CD4-positive, alpha-beta T cell (primary cell): ENCODE measurements around the gene PROB1. TPM values are rescaled to one million over a fixed set of nuclear protein-coding genes. Genes with fewer than 3 reads are reported as not detected.

ENCODE experiments used
- ATAC-seq: fragments of 200-7000 bp; cut with Tn5 transposase; one replicate; pipeline ENCODE4 v1.10.0; 2022; ENCODE audit warnings: mild to moderate bottlenecking; ENCODE audit not compliant: poor library complexity
- CTCF ChIA-PET: fragments of 350-600 bp; sonication (Branson Sonifier 250); formaldehyde crosslinking; loops from one replicate; lab custom pipeline; 2021; ENCODE audit warnings: antibody characterized with exemption, inconsistent platforms; lab: Charles Lee
- POLR2A ChIA-PET: fragments of 350-600 bp; sonication (Branson Sonifier 250); formaldehyde crosslinking; loops from one replicate; lab custom pipeline; 2021; ENCODE audit warnings: antibody characterized with exemption, inconsistent platforms; lab: Charles Lee
- DNase-seq, 14 experiments: peaks; one replicate each; pipeline ENCODE4 v3.0.0-alpha.2; 2013 to 2020; ENCODE audit warnings: mixed read lengths in 2 of 14
- H3K27ac ChIP-seq, 2 donors: one replicate each; pipeline versions ENCODE4 v1.5.1 to v1.7.0; 2013; ENCODE audit warnings: low read length in 2 of 2, low read depth in 1 of 2, mild to moderate bottlenecking in 1 of 2
- H3K27me3 ChIP-seq, 2 experiments: 1 replicate in 1 of 2; 2 replicates in 1 of 2; pipeline versions ENCODE4 v1.6.1 to v1.7.0; 2013; ENCODE audit warnings: low read length in 2 of 2, control low read depth in 1 of 2, mild to moderate bottlenecking in 1 of 2, moderate library complexity in 1 of 2; ENCODE audit not compliant: insufficient read depth in 2 of 2, control insufficient read depth in 1 of 2
- H3K36me3 ChIP-seq: one replicate; pipeline ENCODE4 v1.6.1; 2013; ENCODE audit warnings: low read length, control low read depth; ENCODE audit not compliant: insufficient read depth
- H3K4me1 ChIP-seq: one replicate; pipeline ENCODE4 v1.6.1; 2013; ENCODE audit warnings: low read length, control low read depth; ENCODE audit not compliant: insufficient read depth
- H3K4me3 ChIP-seq: one replicate; pipeline ENCODE4 v1.5.1; 2013; ENCODE audit warnings: mild to moderate bottlenecking, low read length, moderate library complexity
- H3K9me3 ChIP-seq, 2 experiments: 1 replicate in 1 of 2; 2 replicates in 1 of 2; pipeline versions ENCODE4 v1.6.1 to v1.7.0; 2013; ENCODE audit warnings: low read length in 2 of 2, mild to moderate bottlenecking in 2 of 2, control low read depth in 1 of 2, moderate library complexity in 1 of 2; ENCODE audit not compliant: control insufficient read depth in 1 of 2, insufficient read depth in 1 of 2
- H3K27ac Mint-ChIP-seq: one replicate; pipeline ENCODE4 v1.8.0; 2020; ENCODE audit warnings: mixed read lengths
- H3K27me3 Mint-ChIP-seq: one replicate; pipeline ENCODE4 v1.8.0; 2021; ENCODE audit warnings: mixed read lengths
- H3K36me3 Mint-ChIP-seq: one replicate; pipeline ENCODE4 v1.8.0; 2021; ENCODE audit warnings: low read depth, mixed read lengths
- H3K4me1 Mint-ChIP-seq: one replicate; pipeline ENCODE4 v1.8.0; 2021; ENCODE audit warnings: low read depth, mixed read lengths
- H3K4me3 Mint-ChIP-seq: one replicate; pipeline ENCODE4 v1.8.0; 2020; ENCODE audit warnings: mild to moderate bottlenecking, mixed read lengths
- H3K9me3 Mint-ChIP-seq: one replicate; pipeline ENCODE4 v1.8.0; 2020; ENCODE audit warnings: mixed read lengths
- CTCF ChIP-seq: fragments of 200-600 bp; IDR thresholded peaks from one replicate; pipeline ENCODE4 v1.8.0; 2022; ENCODE audit warnings: antibody characterized with exemption, mild to moderate bottlenecking
- intact Hi-C, 2 experiments: fragments of 100-400 bp; cut with DNase I in 1 of 2; cut with micrococcal nuclease in 1 of 2; formaldehyde crosslinking; loops; one replicate each; pipeline versions ENCODE4 v1.15.1 to v1.9.0; 2023 to 2025; cut with DNase I, micrococcal nuclease
- total RNA-seq, 174 experiments: library from RNA in 2 of 174; stranded (reverse) in 2 of 174; gene quantifications; one replicate each; pipeline ENCODE4 v1.2.3 and lab custom pipeline; 2021 to 2026

Gene PROB1
- total RNA-seq, 2 experiments from 2014 or later: 0.25 to 0.41 TPM

DNA sequence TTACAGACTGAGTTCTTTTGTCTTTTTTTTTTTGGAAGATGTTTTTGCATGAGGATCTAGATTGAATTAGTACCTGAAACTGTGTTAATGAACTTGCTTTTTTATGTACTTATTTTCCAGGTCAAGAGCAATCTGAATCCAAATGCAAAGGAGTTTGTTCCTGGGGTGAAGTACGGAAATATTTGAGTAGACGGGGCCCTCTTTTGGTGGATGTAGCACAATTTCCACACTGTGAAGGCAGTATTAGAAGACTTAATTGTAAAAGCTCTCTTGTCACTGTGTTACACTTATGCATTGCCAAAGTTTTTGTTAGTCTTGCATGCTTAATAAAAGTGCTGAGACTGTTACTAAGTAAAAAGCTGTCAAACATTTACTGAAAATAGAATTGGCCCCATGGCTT is 26.3 kb downstream of the PROB1 start:
- no peaks in the 10 kb centered on the region for H3K27me3 ChIP-seq
- Mint-ChIP-seq H3K4me1 (no peaks in the 10 kb centered on the region), H3K27ac (no peak overlapping the region), H3K4me3 (no peak overlapping the region), H3K27me3 (no peaks in the 10 kb centered on the region), H3K36me3 (peaks cover 82% of the 10 kb centered on the region), H3K9me3 (no peaks in the 10 kb centered on the region)
- no peaks in the 10 kb centered on the region for H3K4me1 ChIP-seq
- ChIA-PET POLR2A (interaction anchor here (1.2 kb wide), 1 partner anchor 26 kb away, joined by 3 read pairs; no protein-coding TSS in a partner anchor), CTCF (no interaction called here)
- DNase-seq: peak in 1 of 14 experiments; percentile 25
- H3K27ac ChIP-seq: no peak overlapping the region
- ATAC-seq: no peak
- no peak for TF ChIP-seq CTCF
- H3K36me3 ChIP-seq: peaks cover 78% of the 10 kb centered on the region
- H3K4me3 ChIP-seq: no peak overlapping the region
- H3K9me3 ChIP-seq: no peaks in the 10 kb centered on the region
- intact Hi-C loops: no loop called here

GRCh38 chr5:139364466-139364865 is 30.4 kb downstream of the PROB1 start:
- no peaks in the 10 kb centered on the region for H3K9me3 Mint-ChIP-seq
- no peaks in the 10 kb centered on the region for H3K27me3 Mint-ChIP-seq
- peaks cover 76% of the 10 kb centered on the region for H3K36me3 Mint-ChIP-seq

GRCh38 chr5:139363937-139364336 is 31.0 kb downstream of the PROB1 start:
- Histone ChIP-seq H3K27me3 (no peaks in the 10 kb centered on the region), H3K4me3 (no peak overlapping the region), H3K4me1 (peaks cover 6% of the 10 kb centered on the region), H3K36me3 (peaks cover 52% of the 10 kb centered on the region), H3K9me3 (no peaks in the 10 kb centered on the region), H3K27ac (no peak overlapping the region)
- Mint-ChIP-seq H3K4me1 (peaks cover 13% of the 10 kb centered on the region), H3K9me3 (no peaks in the 10 kb centered on the region), H3K36me3 (peaks cover 72% of the 10 kb centered on the region), H3K27me3 (no peaks in the 10 kb centered on the region), H3K27ac (no peak overlapping the region), H3K4me3 (no peak overlapping the region)
- no peak for DNase-seq
- POLR2A ChIA-PET: interaction anchor here (0.9 to 2.4 kb wide), 3 partner anchors 22 to 42 kb away, joined by 5 to 10 read pairs (median 5); partner anchors contain the start of gene PAIP2
- ATAC-seq: no peak
- TF ChIP-seq CTCF: no peak
- intact Hi-C loops: no loop called here
- CTCF ChIA-PET: no interaction called here

More at GRCh38 chr5:139364466-139364865, 30.4 kb downstream of the PROB1 start:
- peaks cover 13% of the 10 kb centered on the region for H3K4me1 Mint-ChIP-seq
- H3K36me3 ChIP-seq: peaks cover 56% of the 10 kb centered on the region
- TF ChIP-seq CTCF: no peak
- no peaks in the 10 kb centered on the region for H3K9me3 ChIP-seq
- no peaks in the 10 kb centered on the region for H3K27me3 ChIP-seq
- ChIA-PET CTCF (no interaction called here), POLR2A (interaction anchor here (0.9 to 2.1 kb wide), 2 partner anchors 22 to 42 kb away, joined by 5 read pairs; partner anchors contain the start of gene PAIP2)
- ATAC-seq (no peak), DNase-seq (no peak)
- H3K27ac ChIP-seq: no peak overlapping the region
- no peak overlapping the region for H3K4me3 Mint-ChIP-seq
- intact Hi-C loops: no loop called here
- peaks cover 6% of the 10 kb centered on the region for H3K4me1 ChIP-seq
- no peak overlapping the region for H3K4me3 ChIP-seq
- no peak overlapping the region for H3K27ac Mint-ChIP-seq
